NCI-H2196 (cell line): Measurements from ENCODE around the gene ZBED1.
"Not testable (repeated sequence)": the region's sequence is repeated elsewhere in the genome, so short reads cannot be mapped to it uniquely, and the experiment has no call there.

Source experiments
- DNase-seq: peaks from one replicate; lab custom pipeline; 2025; ENCODE audit not compliant: unreplicated experiment; lab: John Stamatoyannopoulos, UW

ZBED1 gene

GRCh38 chrX:2498781-2499302 lies 1.9 kb downstream of the ZBED1 start:
- DNase-seq, result no peak

GRCh38 chrX:2497961-2498780 lies 2.6 kb downstream of the ZBED1 start:
- no peak for DNase-seq

- no peak for DNase-seq
Measured at GRCh38 chrX:2495595-2495994, 5.2 kb downstream of the ZBED1 start.

GRCh38 chrX:2492531-2493218 lies 8.1 kb downstream of the ZBED1 start:
- DNase-seq, result no peak

- DNase-seq, result no peak
Measured at GRCh38 chrX:2490634-2491033, 10.1 kb downstream of the ZBED1 start.

- DNase-seq, result no peak
Measured at GRCh38 chrX:2489446-2490445, 11.0 kb downstream of the ZBED1 start.

- no peak for DNase-seq
Measured at GRCh38 chrX:2488621-2489285, 12.0 kb downstream of the ZBED1 start.

GRCh38 chrX:2487366-2487765 lies 13.4 kb downstream of the ZBED1 start:
- no peak for DNase-seq

GRCh38 chrX:2486476-2487133 lies 14.2 kb downstream of the ZBED1 start:
- DNase-seq, result no peak

GRCh38 chrX:2485789-2486345 lies 14.9 kb downstream of the ZBED1 start:
- no peak for DNase-seq

GRCh38 chrX:2484721-2485648 lies 15.8 kb downstream of the ZBED1 start:
- no peak for DNase-seq

GRCh38 chrX:2484256-2484655 lies 16.5 kb downstream of the ZBED1 start:
- no peak for DNase-seq

- DNase-seq, result no peak
Measured at GRCh38 chrX:2483398-2484060, 17.2 kb downstream of the ZBED1 start.

GRCh38 chrX:2481597-2481996 lies 19.2 kb downstream of the ZBED1 start:
- DNase-seq, result not testable (repeated sequence)

- DNase-seq, result not testable (repeated sequence)
Measured at GRCh38 chrX:2479982-2480381, 20.8 kb downstream of the ZBED1 start.

- no peak for DNase-seq
Measured at GRCh38 chrX:2479420-2479780, 21.4 kb downstream of the ZBED1 start.

- DNase-seq, result no peak
Measured at GRCh38 chrX:2478546-2479419, 22.0 kb downstream of the ZBED1 start.
